ENCODE data around the gene EFCAB9. TPM values are rescaled to one million over a fixed set of nuclear protein-coding genes. Genes with fewer than 3 reads are reported as not detected.
A peak's percentile ranks its signal among the peaks of the same experiment; 100 is the strongest.

The EFCAB9 gene
- total and polyA plus RNA-seq, 7 donors, result 0.08 TPM; not detected in 6

DNA sequence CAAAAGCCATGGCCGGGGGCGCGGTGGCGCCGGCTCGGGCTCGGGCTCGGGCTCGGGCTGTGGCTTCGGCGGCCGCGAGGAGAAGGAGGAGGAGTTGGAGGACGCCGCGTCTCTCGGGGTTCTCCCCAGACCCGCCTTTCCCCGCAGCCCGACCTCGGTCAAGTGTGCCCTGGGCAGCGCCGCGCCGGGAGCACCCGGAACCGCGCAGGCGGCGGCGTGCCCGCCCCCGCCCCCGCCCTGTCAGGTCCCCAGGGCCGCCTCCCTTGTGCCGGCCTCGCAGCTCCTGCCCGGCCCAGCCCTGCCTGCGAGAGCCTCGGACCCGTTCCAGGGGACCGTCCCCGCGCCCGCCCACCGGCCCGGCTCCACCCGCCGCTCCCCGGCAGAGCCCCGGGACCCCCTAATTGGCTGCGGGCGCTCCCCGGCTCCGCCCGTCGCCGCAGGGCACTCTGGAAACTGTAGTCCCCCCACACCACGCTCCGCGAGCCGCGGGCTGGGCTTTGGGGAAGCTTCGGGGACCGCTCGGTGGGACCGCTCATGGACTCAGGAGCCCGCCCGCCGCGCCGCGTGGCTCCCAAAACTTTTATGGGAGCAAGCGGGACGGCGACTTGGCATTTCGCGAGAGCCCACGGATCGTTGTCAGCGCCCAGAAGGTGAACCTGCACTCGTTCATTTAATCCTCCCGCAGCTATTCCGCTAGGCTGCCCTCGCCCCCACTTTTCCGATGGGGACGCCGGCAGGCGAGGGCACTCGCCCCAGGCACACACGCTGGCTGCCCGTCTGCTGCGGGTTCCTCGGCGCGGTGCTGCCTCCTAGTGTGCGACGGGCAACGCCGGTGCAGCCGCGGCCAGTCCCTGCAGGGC is 5.7 kb upstream of the EFCAB9 start, which contains the start of gene STK10:
STK10 (minus strand) TSS at position 192 of the 860 bp plus-strand sequence; CDS start at position 10, 182 bp downstream.
- no peaks in the 10 kb centered on the region for H3K36me3 ChIP-seq (ENCODE audit: insufficient read depth in 1 of 2, low read depth in 1 of 2)
- H3K4me3 ChIP-seq, result peak within 1 kb of the TSS; percentile 94
- no peaks in the 10 kb centered on the region for H3K9me3 ChIP-seq
- DNase-seq, result peak; percentile 93 to 96
- peak within 1 kb of the TSS; percentile 87 for H3K27ac ChIP-seq
- ATAC-seq, result peak; percentile 94 to 96 (median 94)
- no peaks in the 10 kb centered on the region for H3K27me3 ChIP-seq (ENCODE audit: insufficient read depth in 3 of 3, low read length in 2 of 3)
- WGBS, 3 donors, result 0 to 1% (median 0%) methylated on average over 57 to 102 of the region's 102 CpGs
- intact Hi-C loops (cut with DNase I), result loop anchor here (1.0 to 5.0 kb wide), 4 partner anchors 81 to 276 kb away; partner anchors contain the start of gene UBTD2 (in 1 of the 2)
- H3K4me1 ChIP-seq, result peaks cover 13% of the 10 kb centered on the region
- TF ChIP-seq, protein P1, sequence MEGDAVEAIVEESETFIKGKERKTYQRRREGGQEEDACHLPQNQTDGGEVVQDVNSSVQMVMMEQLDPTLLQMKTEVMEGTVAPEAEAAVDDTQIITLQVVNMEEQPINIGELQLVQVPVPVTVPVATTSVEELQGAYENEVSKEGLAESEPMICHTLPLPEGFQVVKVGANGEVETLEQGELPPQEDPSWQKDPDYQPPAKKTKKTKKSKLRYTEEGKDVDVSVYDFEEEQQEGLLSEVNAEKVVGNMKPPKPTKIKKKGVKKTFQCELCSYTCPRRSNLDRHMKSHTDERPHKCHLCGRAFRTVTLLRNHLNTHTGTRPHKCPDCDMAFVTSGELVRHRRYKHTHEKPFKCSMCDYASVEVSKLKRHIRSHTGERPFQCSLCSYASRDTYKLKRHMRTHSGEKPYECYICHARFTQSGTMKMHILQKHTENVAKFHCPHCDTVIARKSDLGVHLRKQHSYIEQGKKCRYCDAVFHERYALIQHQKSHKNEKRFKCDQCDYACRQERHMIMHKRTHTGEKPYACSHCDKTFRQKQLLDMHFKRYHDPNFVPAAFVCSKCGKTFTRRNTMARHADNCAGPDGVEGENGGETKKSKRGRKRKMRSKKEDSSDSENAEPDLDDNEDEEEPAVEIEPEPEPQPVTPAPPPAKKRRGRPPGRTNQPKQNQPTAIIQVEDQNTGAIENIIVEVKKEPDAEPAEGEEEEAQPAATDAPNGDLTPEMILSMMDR (IDR thresholded peaks at IDR 0.05), result peak; percentile 91

DNA sequence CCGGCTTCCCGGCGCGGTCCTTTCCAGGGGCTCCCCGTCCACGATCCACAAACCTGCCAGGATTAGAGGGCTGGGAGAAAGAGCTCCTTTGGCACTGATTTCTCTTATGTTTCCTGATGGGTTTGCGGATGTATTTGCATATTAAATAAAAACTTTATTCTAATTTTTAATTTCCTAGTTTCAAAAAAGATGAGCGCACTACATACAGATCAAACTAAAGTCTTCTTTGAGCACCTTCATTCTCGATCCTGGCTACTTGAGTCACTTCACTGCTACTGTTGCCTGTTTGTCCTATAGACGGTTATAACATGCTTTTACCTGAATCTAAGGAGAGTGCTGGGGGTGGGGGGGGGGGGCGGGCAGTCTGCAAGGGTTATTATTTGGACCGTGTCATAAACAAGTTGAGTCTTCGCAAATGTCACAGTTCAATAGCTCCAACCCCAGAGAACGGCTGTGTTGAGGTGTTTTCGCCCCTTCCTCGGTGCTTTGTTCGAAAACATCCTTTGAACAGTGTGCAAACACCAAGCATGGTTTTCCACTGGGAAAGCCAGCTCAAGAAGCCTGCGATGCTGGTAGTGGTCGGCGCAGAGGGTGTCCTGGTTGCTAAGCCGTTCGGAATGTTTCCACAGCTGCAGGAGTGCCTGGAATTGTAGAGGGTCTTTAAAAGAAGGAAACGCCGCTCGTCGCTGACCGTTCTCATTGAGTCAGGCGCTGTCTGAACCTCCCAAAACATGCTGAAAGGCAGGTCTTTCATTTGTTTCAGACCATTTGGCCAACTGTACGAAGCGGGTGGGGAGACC is 4.9 kb upstream of the EFCAB9 start:
- DNase-seq (no peak), ATAC-seq (no peak)
- TF ChIP-seq, protein P1 (IDR thresholded peaks at IDR 0.05), result no peak
- Histone ChIP-seq H3K27me3 (ENCODE audit: insufficient read depth in 3 of 3, low read length in 2 of 3) (no peaks in the 10 kb centered on the region), H3K9me3 (no peaks in the 10 kb centered on the region), H3K27ac (no peak overlapping the region), H3K36me3 (ENCODE audit: insufficient read depth in 1 of 2, low read depth in 1 of 2) (no peaks in the 10 kb centered on the region), H3K4me1 (peaks cover 7% of the 10 kb centered on the region), H3K4me3 (peak overlapping the region; percentile 94)
- intact Hi-C loops (cut with DNase I), result loop anchor here (1.0 to 5.0 kb wide), 4 partner anchors 82 to 277 kb away; partner anchors contain the start of gene UBTD2 (in 1 of the 2)
- WGBS, 3 donors, result 47 to 50% (median 48%) methylated on average over 30 of the region's 30 CpGs

DNA sequence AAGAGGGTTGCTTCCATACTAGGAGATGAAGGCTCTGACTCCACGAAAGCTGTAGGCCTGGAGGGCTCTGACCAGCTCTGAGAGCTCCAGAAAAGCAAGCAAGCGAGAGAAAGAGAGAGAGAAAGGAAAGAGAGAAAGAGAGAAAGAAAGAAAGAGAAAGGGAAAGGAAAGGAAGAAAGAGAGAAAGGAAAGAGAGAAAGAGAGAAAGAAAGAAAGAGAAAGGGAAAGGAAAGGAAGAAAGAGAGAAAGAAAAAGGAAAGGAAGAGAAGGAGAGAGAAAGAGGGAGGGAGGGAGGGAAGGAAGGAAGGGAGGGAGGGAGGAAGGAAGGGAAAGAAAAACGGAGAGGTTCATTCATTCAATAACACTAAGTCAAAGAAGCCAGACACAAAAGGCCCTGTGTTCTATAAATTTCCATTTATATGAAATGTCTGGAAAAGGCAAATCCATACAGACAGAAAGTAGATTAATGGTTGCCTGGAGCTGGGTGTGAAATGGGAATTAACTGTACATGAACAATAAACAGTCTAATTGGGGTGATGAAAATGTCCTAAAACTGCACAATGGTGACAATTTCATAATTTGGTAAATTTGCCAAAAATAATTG is 4.2 kb upstream of the EFCAB9 start:
- intact Hi-C loops (cut with DNase I), result loop anchor here (2.0 to 5.0 kb wide), 2 partner anchors 83 to 277 kb away; no protein-coding TSS in a partner anchor
- 69 to 76% (median 74%) methylated on average over 3 of the region's 3 CpGs for WGBS, 3 donors

More for the DNA sequence above, 4.2 kb upstream of the EFCAB9 start:
- Histone ChIP-seq H3K4me3 (no peak overlapping the region), H3K4me1 (peaks cover 7% of the 10 kb centered on the region), H3K9me3 (no peaks in the 10 kb centered on the region), H3K27ac (no peak overlapping the region), H3K27me3 (ENCODE audit: insufficient read depth in 3 of 3, low read length in 2 of 3) (no peaks in the 10 kb centered on the region), H3K36me3 (ENCODE audit: insufficient read depth in 1 of 2, low read depth in 1 of 2) (no peaks in the 10 kb centered on the region)
- no peak for ATAC-seq
- TF ChIP-seq, protein P1 (IDR thresholded peaks at IDR 0.05), result no peak
- no peak for DNase-seq
